IMR-90 (cell line): Measurements from ENCODE around the gene IFI35. TPM values are rescaled to one million over a fixed set of nuclear protein-coding genes. Genes with fewer than 3 reads are reported as not detected.
A peak's percentile ranks its signal among the peaks of the same experiment; 100 is the strongest.

Experiments used
- ATAC-seq: fragments of 200-7000 bp; cut with Tn5 transposase; 2 replicates; pipeline ENCODE4 v1.9.1; 2020; ENCODE audit warnings: low read depth, mild to moderate bottlenecking, moderate library complexity
- BruUV-seq: library from RNA; stranded (reverse); fragments of 400-500 nt; replicated peaks from 2 replicates; lab custom pipeline; 2021; lab: Mats Ljungman, UMichigan
- CTCF ChIA-PET: fragments of 300-600 bp; formaldehyde crosslinking; extraction: SDS; loops from one replicate; lab custom pipeline; 2021; ENCODE audit warnings: antibody characterized with exemption; lab: Yijun Ruan, JAX
- POLR2A ChIA-PET: fragments of 300-600 bp; sonication (Branson Sonifier 250); formaldehyde crosslinking; loops from one replicate; lab custom pipeline; 2022; ENCODE audit warnings: antibody characterized with exemption; ENCODE audit not compliant: unreplicated experiment; lab: Charles Lee
- DNase-seq: peaks from one replicate; pipeline ENCODE4 v3.0.0; 2013
- H2AFZ ChIP-seq: replicated peaks from 2 replicates; pipeline ENCODE3; 2013; ENCODE audit warnings: low read length, mild to moderate bottlenecking; ENCODE audit not compliant: poor library complexity
- H2AK5ac ChIP-seq: 2 replicates; pipeline ENCODE4 v1.6.1; 2013; ENCODE audit warnings: low read depth, low read length, inconsistent platforms
- H2AK9ac ChIP-seq: replicated peaks from 2 replicates; pipeline ENCODE3; 2013; ENCODE audit warnings: mild to moderate bottlenecking, low read depth, low read length, moderate library complexity; ENCODE audit not compliant: poor library complexity
- H2BK120ac ChIP-seq: 2 replicates; pipeline ENCODE4 v1.6.1; 2013; ENCODE audit warnings: low read depth, low read length, inconsistent platforms
- H2BK15ac ChIP-seq: 3 replicates; pipeline ENCODE4 v1.6.1; 2013; ENCODE audit warnings: low read depth, low read length, inconsistent platforms
- H2BK20ac ChIP-seq: 2 replicates; pipeline ENCODE4 v1.6.1; 2013; ENCODE audit warnings: low read depth, mild to moderate bottlenecking, inconsistent platforms, low read length, moderate library complexity
- H2BK5ac ChIP-seq: 2 replicates; pipeline ENCODE4 v1.6.1; 2013; ENCODE audit warnings: mild to moderate bottlenecking, low read depth, low read length, inconsistent platforms; ENCODE audit not compliant: poor library complexity, severe bottlenecking
- H3K14ac ChIP-seq: replicated peaks from 2 replicates; pipeline ENCODE4 v1.6.1; 2013; ENCODE audit warnings: low read depth, low read length, inconsistent platforms
- H3K18ac ChIP-seq: 2 replicates; pipeline ENCODE4 v1.6.1; 2013; ENCODE audit warnings: low read depth, low read length, control low read depth
- H3K23ac ChIP-seq: 2 replicates; pipeline ENCODE4 v1.6.1; 2013; ENCODE audit warnings: low read depth, low read length, inconsistent platforms
- H3K27ac ChIP-seq: 2 replicates; pipeline ENCODE4 v1.5.1; 2013; ENCODE audit warnings: mild to moderate bottlenecking, control low read depth, low read length; ENCODE audit not compliant: insufficient read depth
- H3K27me3 ChIP-seq: 2 replicates; pipeline ENCODE4 v1.6.1; 2013; ENCODE audit warnings: low read length; ENCODE audit not compliant: control insufficient read depth, insufficient read depth
- H3K36me3 ChIP-seq: 2 replicates; pipeline ENCODE4 v1.6.1; 2013; ENCODE audit warnings: low read length, mixed read lengths; ENCODE audit not compliant: control insufficient read depth, insufficient read depth
- H3K4ac ChIP-seq: 2 replicates; pipeline ENCODE4 v1.6.1; 2013; ENCODE audit warnings: low read depth, low read length, inconsistent platforms
- H3K4me1 ChIP-seq: 2 replicates; pipeline ENCODE4 v1.6.1; 2013; ENCODE audit warnings: low read length, mixed read lengths; ENCODE audit not compliant: control insufficient read depth, insufficient read depth
- H3K4me2 ChIP-seq: 2 replicates; pipeline ENCODE4 v1.6.1; 2013; ENCODE audit warnings: low read depth, mild to moderate bottlenecking, control low read depth, low read length, moderate library complexity
- H3K4me3 ChIP-seq: 2 replicates; pipeline ENCODE4 v1.5.1; 2013; ENCODE audit warnings: low read depth, mild to moderate bottlenecking, control low read depth, low read length, moderate library complexity; ENCODE audit not compliant: insufficient read depth
- H3K56ac ChIP-seq: 2 replicates; pipeline ENCODE4 v1.6.1; 2013; ENCODE audit warnings: low read length, inconsistent platforms; ENCODE audit not compliant: insufficient read depth; ENCODE audit errors: extremely low read depth
- H3K79me1 ChIP-seq, 2 experiments: 2 replicates each; pipeline ENCODE4 v1.6.1; 2013; ENCODE audit warnings: low read length in 2 of 2, inconsistent platforms in 1 of 2, low read depth in 1 of 2
- H3K9ac ChIP-seq: 2 replicates; pipeline ENCODE4 v1.6.1; 2013; ENCODE audit warnings: low read depth, low read length, control low read depth
- H3K9me1 ChIP-seq: 2 replicates; pipeline ENCODE4 v1.6.1; 2013; ENCODE audit warnings: low read length, inconsistent platforms; ENCODE audit not compliant: insufficient read depth
- H3K9me3 ChIP-seq: 2 replicates; pipeline ENCODE4 v1.6.1; 2013; ENCODE audit warnings: low read length; ENCODE audit not compliant: control insufficient read depth, insufficient read depth
- H4K20me1 ChIP-seq: 2 replicates; pipeline ENCODE4 v1.6.1; 2013; ENCODE audit warnings: low read length, inconsistent platforms; ENCODE audit not compliant: insufficient read depth
- H4K5ac ChIP-seq: 2 replicates; pipeline ENCODE4 v1.6.1; 2013; ENCODE audit warnings: mild to moderate bottlenecking, low read depth, low read length, control low read depth
- H4K8ac ChIP-seq, 2 experiments: 2 replicates each; pipeline ENCODE4 v1.6.1; 2013; ENCODE audit warnings: low read depth in 2 of 2, low read length in 2 of 2, control low read depth in 1 of 2, inconsistent platforms in 1 of 2
- H4K91ac ChIP-seq: 2 replicates; pipeline ENCODE4 v1.6.1; 2013; ENCODE audit warnings: low read depth, low read length, inconsistent platforms; ENCODE audit not compliant: insufficient read depth
- BHLHE40 ChIP-seq: fragments of 150-350 bp; IDR thresholded peaks from 2 replicates; pipeline ENCODE4 v1.6.1; 2016; ENCODE audit warnings: mild to moderate bottlenecking, low read depth, low read length
- CEBPB ChIP-seq: IDR thresholded peaks from 2 replicates; pipeline ENCODE4 v1.6.1; 2012; ENCODE audit warnings: low read depth, low read length, improper control_type of control experiment
- CHD1 ChIP-seq: IDR thresholded peaks from 2 replicates; pipeline ENCODE4 v1.6.1; 2012; ENCODE audit warnings: low read depth, low read length, improper control_type of control experiment
- FOS ChIP-seq: fragments of 150-350 bp; IDR thresholded peaks from 2 replicates; pipeline ENCODE4 v1.6.1; 2016; ENCODE audit warnings: low read depth, low read length
- MAFK ChIP-seq: IDR thresholded peaks from 2 replicates; pipeline ENCODE4 v1.6.1; 2012; ENCODE audit warnings: low read depth, low read length, improper control_type of control experiment
- MAZ ChIP-seq: IDR thresholded peaks from 2 replicates; pipeline ENCODE4 v1.6.1; 2012; ENCODE audit warnings: low read depth, mild to moderate bottlenecking, low read length, improper control_type of control experiment, moderate library complexity, borderline replicate concordance
- MXI1 ChIP-seq: IDR thresholded peaks from 2 replicates; pipeline ENCODE4 v1.6.1; 2012; ENCODE audit warnings: low read depth, mild to moderate bottlenecking, low read length, moderate library complexity, borderline replicate concordance
- NFE2L2 ChIP-seq: fragments of 150-350 bp; IDR thresholded peaks from 2 replicates; pipeline ENCODE4 v1.6.1; 2016; ENCODE audit warnings: low read depth, mild to moderate bottlenecking, low read length
- POLR2A ChIP-seq: IDR thresholded peaks from 2 replicates; pipeline ENCODE4 v1.6.1; 2012; ENCODE audit warnings: mild to moderate bottlenecking, low read depth, low read length
- RAD21 ChIP-seq: IDR thresholded peaks from 2 replicates; pipeline ENCODE4 v1.6.1; 2012; ENCODE audit warnings: low read length, improper control_type of control experiment
- RCOR1 ChIP-seq: IDR thresholded peaks from 2 replicates; pipeline ENCODE4 v1.6.1; 2012; ENCODE audit warnings: mild to moderate bottlenecking, low read length, improper control_type of control experiment; ENCODE audit not compliant: insufficient replicate concordance
- RFX5 ChIP-seq: IDR thresholded peaks from 2 replicates; pipeline ENCODE4 v1.8.0; 2012; ENCODE audit warnings: low read depth, mild to moderate bottlenecking, low read length, moderate library complexity
- SMC3 ChIP-seq: fragments of 150-350 bp; IDR thresholded peaks from 2 replicates; pipeline ENCODE4 v1.6.1; 2016; ENCODE audit warnings: low read depth, mild to moderate bottlenecking, antibody characterized with exemption, low read length, moderate library complexity
- WGBS, 2 experiments: methylation state at CpG; one replicate each; pipeline versions ENCODE4 v1.1.5 to v1.1.7; 2013; ENCODE audit warnings: missing lambda C conversion rate in 2 of 2; ENCODE audit not compliant: insufficient read length in 1 of 2; ENCODE audit errors: extremely low coverage in 2 of 2; 5-methylcytosine and 5-hydroxymethylcytosine counted together
- dilution Hi-C: fragments of 300-500 bp; cut with HindIII; formaldehyde crosslinking; loops from one replicate; pipeline ENCODE4 v1.14.3; 2018; ENCODE audit warnings: low sequenced_read_pairs; ENCODE audit not compliant: unreplicated experiment
- in situ Hi-C: fragments of 300-500 bp; cut with MboI; formaldehyde crosslinking; loops from 3 replicates; pipeline ENCODE4 v1.14.3; 2019; ENCODE audit warnings: low sequenced_read_pairs, inconsistent platforms, mixed read lengths
- intact Hi-C: fragments of 100-400 bp; cut with micrococcal nuclease; formaldehyde crosslinking; loops from 2 replicates; pipeline ENCODE4 v1.10.0; 2022
- polyA plus RNA-seq, 3 experiments: library from polyadenylated mRNA; depleted of rRNA; stranded (reverse); fragments of >200 nt; gene quantifications; 2 replicates each; pipeline ENCODE4 v1.2.3, GENCODE V29; 2012; ENCODE audit warnings: low replicate concordance in 1 of 3
- total RNA-seq: library from RNA; depleted of rRNA; stranded (reverse); fragments of >200 nt; gene quantifications from 2 replicates; pipeline ENCODE4 v1.2.3, GENCODE V29; 2012
- TF ChIP-seq, protein P1 (sequence below): fragments of 150-350 bp; IDR thresholded peaks from 2 replicates; pipeline ENCODE4 v1.6.1; 2017; ENCODE audit warnings: mild to moderate bottlenecking, antibody characterized with exemption, low read length, low read depth
- TF ChIP-seq, protein P2 (sequence below): conservative IDR thresholded peaks from 2 replicates; pipeline ENCODE4 v1.5.1; 2012; ENCODE audit warnings: mild to moderate bottlenecking, low read depth, low read length, improper control_type of control experiment
- TF ChIP-seq, protein P3 (sequence below): fragments of 150-350 bp; IDR thresholded peaks from 2 replicates; pipeline ENCODE4 v1.6.1; 2016; ENCODE audit warnings: low read depth, mild to moderate bottlenecking, low read length, moderate library complexity, borderline replicate concordance

IFI35 gene
- total and polyA plus RNA-seq, 2 of the 4 experiments (the other 2 are of a cell fraction): 15.8 to 17.0 TPM

DNA sequence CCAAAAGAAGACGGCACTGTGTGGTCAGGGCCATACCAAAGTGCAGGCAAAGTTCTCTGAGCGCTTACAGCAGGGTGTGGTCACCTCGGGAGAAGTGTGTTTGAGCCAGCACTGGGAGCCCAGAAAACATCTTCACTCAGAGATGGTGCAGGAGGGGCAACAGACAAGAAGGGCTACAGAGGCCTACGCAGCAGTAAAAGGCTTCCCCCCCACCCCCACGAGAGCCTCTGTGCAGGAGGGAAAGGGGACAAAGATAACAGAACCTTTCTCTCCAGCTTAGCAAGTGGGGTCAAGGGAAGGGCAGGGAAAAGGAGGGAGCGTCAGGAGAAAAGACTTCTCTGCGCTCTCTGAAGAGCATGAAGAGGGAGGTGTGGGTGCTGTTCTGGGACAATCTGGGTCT lies 12.8 kb downstream of the IFI35 start:
- Histone ChIP-seq H2AFZ (peak overlapping the region; percentile 54), H2BK15ac (peak overlapping the region; percentile 87; the same call in 2 of the 3 replicates), H3K4ac (peak overlapping the region; percentile 81), H3K9ac (peak overlapping the region; percentile 16; the same call in 1 of the 2 replicates), H3K14ac (peak overlapping the region; percentile 71; the same call in 1 of the 2 replicates), H4K5ac (0 out of 2 replicates have a peak overlapping the region, but pooled peaks have one; percentile 6), H3K9me3 (no peaks in the 10 kb centered on the region), H3K9me1 (peaks cover 23% of the 10 kb centered on the region), H3K18ac (no peak overlapping the region), H3K56ac (no peak overlapping the region), H2BK120ac (peak overlapping the region; percentile 37; the same call in 1 of the 2 replicates), H3K4me2 (peak overlapping the region; percentile 35; the same call in 1 of the 2 replicates), H3K27ac (no peak overlapping the region), H2BK20ac (0 out of 2 replicates have a peak overlapping the region, but pooled peaks have one; percentile 3), H3K4me1 (peaks cover 12% of the 10 kb centered on the region), H4K91ac (peak overlapping the region; percentile 44), H3K79me1 (peaks cover 15 to 63% of the 10 kb centered on the region in 2 experiments; a peak in 3 of 4 replicates), H3K4me3 (no peak overlapping the region), H2BK5ac (no peak overlapping the region), H3K36me3 (peaks cover 40% of the 10 kb centered on the region), H3K27me3 (no peaks in the 10 kb centered on the region), H3K23ac (peak overlapping the region; percentile 87; the same call in 1 of the 2 replicates), H4K8ac (peak overlapping the region; percentile 44 to 58; a peak in 2 of 4 replicates), H2AK9ac (peak overlapping the region; percentile 92), H2AK5ac (peak overlapping the region; percentile 75), H4K20me1 (peaks cover 32% of the 10 kb centered on the region; the same call in 1 of the 2 replicates)
- TF ChIP-seq POLR2A (no peak), FOS (no peak), RAD21 (no peak), CEBPB (no peak), RCOR1 (no peak), RFX5 (no peak), MXI1 (no peak), SMC3 (no peak), CHD1 (no peak), BHLHE40 (no peak), NFE2L2 (no peak), MAZ (no peak), MAFK (no peak)
- TF ChIP-seq, protein P1, sequence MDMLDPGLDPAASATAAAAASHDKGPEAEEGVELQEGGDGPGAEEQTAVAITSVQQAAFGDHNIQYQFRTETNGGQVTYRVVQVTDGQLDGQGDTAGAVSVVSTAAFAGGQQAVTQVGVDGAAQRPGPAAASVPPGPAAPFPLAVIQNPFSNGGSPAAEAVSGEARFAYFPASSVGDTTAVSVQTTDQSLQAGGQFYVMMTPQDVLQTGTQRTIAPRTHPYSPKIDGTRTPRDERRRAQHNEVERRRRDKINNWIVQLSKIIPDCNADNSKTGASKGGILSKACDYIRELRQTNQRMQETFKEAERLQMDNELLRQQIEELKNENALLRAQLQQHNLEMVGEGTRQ: no peak
- TF ChIP-seq, protein P2, sequence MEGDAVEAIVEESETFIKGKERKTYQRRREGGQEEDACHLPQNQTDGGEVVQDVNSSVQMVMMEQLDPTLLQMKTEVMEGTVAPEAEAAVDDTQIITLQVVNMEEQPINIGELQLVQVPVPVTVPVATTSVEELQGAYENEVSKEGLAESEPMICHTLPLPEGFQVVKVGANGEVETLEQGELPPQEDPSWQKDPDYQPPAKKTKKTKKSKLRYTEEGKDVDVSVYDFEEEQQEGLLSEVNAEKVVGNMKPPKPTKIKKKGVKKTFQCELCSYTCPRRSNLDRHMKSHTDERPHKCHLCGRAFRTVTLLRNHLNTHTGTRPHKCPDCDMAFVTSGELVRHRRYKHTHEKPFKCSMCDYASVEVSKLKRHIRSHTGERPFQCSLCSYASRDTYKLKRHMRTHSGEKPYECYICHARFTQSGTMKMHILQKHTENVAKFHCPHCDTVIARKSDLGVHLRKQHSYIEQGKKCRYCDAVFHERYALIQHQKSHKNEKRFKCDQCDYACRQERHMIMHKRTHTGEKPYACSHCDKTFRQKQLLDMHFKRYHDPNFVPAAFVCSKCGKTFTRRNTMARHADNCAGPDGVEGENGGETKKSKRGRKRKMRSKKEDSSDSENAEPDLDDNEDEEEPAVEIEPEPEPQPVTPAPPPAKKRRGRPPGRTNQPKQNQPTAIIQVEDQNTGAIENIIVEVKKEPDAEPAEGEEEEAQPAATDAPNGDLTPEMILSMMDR: no peak
- TF ChIP-seq, protein P3, sequence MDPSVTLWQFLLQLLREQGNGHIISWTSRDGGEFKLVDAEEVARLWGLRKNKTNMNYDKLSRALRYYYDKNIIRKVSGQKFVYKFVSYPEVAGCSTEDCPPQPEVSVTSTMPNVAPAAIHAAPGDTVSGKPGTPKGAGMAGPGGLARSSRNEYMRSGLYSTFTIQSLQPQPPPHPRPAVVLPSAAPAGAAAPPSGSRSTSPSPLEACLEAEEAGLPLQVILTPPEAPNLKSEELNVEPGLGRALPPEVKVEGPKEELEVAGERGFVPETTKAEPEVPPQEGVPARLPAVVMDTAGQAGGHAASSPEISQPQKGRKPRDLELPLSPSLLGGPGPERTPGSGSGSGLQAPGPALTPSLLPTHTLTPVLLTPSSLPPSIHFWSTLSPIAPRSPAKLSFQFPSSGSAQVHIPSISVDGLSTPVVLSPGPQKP: no peak
- in situ Hi-C loops (no loop called here), dilution Hi-C loops (no loop called here), intact Hi-C loops (no loop called here)
- POLR2A ChIA-PET: no interaction called here
- CTCF ChIA-PET: no interaction called here
- DNase-seq (no peak), ATAC-seq (no peak)
- BruUV-seq: no TSS peak
- no CpG with 5 or more reads among the region's 7 CpGs for WGBS, 2 experiments
